Fibroblast of villous mesenchyme (primary cell): ENCODE measurements around the gene CCNT1. TPM values are rescaled to one million over a fixed set of nuclear protein-coding genes. Genes with fewer than 3 reads are reported as not detected.
A peak's percentile ranks its signal among the peaks of the same experiment; 100 is the strongest.
"Not testable (repeated sequence)": the region's sequence is repeated elsewhere in the genome, so short reads cannot be mapped to it uniquely, and the experiment has no call there.

Experiments used
- DNase-seq: peaks from one replicate; pipeline ENCODE4 v3.0.0-alpha.2; 2010; ENCODE audit warnings: low read depth
- H3K4me3 ChIP-seq: 2 replicates; pipeline ENCODE4 v1.5.1; 2011; ENCODE audit warnings: low read depth, mild to moderate bottlenecking, low read length
- total RNA-seq: library from RNA; depleted of rRNA; stranded (reverse); fragments of >200 nt; gene quantifications from 2 replicates; pipeline ENCODE4 v1.2.3, GENCODE V29; 2012
- TF ChIP-seq, protein P1 (sequence below): IDR thresholded peaks from 2 replicates; pipeline ENCODE4 v1.5.1; 2012; ENCODE audit warnings: low read depth, mild to moderate bottlenecking, low read length; ENCODE audit not compliant: insufficient read depth

Gene CCNT1
- total RNA-seq, 1 donor: 46.6 TPM

DNA sequence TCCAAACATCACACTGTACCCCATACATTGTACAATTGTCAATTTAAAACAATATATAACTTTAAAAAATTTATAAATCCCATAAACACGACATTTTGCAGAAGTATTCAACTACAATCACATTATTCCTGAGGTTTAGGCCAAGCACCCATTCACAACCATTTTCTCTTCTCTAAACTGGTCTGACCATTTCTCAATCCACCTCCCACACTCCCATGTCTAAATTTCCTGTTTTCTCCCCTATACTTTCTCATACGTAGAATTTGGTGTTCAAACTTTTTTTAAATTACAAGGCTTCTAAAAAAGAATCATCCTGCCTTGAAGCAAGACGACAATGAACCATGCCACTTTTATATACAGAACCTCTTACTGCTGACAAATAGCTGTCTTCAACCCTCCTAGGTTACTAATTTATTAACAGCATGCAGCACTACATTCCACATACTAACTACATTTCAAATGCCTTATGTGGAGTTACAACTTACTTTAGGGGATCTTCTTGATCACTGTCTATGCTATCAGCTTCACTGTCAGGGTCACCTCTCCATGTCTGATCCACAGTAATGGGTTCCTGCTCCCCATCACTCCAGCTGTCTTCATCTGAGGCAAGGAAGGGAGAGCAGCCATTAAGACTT, 37.8 kb downstream of the CCNT1 start:
- TF ChIP-seq, protein P1, sequence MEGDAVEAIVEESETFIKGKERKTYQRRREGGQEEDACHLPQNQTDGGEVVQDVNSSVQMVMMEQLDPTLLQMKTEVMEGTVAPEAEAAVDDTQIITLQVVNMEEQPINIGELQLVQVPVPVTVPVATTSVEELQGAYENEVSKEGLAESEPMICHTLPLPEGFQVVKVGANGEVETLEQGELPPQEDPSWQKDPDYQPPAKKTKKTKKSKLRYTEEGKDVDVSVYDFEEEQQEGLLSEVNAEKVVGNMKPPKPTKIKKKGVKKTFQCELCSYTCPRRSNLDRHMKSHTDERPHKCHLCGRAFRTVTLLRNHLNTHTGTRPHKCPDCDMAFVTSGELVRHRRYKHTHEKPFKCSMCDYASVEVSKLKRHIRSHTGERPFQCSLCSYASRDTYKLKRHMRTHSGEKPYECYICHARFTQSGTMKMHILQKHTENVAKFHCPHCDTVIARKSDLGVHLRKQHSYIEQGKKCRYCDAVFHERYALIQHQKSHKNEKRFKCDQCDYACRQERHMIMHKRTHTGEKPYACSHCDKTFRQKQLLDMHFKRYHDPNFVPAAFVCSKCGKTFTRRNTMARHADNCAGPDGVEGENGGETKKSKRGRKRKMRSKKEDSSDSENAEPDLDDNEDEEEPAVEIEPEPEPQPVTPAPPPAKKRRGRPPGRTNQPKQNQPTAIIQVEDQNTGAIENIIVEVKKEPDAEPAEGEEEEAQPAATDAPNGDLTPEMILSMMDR: no peak
- H3K4me3 ChIP-seq: peak overlapping the region; percentile 5
- DNase-seq: no peak

DNA sequence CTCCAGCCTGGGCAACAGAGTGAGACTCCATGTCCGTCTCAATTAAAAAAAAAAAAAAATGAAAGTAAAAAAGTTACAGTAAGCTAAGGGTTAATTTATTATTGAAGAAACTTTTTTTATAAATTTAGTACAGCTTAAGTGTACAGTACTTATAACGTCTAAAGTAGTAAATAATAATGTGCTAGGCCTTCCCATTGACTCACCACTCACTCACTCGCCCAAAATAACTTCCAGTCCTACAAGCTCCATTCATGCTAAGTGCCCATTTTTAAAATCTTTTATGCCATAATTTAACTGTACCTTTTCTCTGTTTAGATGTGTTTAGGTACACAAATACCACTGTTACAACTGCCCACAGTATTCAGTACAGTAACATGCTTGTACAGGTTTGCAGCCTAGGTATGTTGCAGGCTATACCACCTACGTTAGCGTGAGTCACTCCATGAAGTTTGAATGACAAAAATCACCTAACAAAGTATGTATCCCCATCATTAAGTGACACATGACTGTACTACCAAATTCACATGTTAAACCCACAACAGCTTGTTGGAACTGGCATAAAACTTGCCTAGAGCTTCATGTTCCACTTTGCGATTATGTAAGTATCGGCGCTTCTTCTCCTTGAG, 45.2 kb downstream of the CCNT1 start:
- TF ChIP-seq, protein P1: no peak
- no peak overlapping the region for H3K4me3 ChIP-seq
- DNase-seq: no peak

- TF ChIP-seq, protein P1: no peak
- H3K4me3 ChIP-seq: no peak overlapping the region
- DNase-seq: no peak
Observed at GRCh38 chr12:48668996-48669395, 47.5 kb downstream of the CCNT1 start.

GRCh38 chr12:48659863-48660262, 56.6 kb downstream of the CCNT1 start:
- TF ChIP-seq, protein P1: no peak
- no peak overlapping the region for H3K4me3 ChIP-seq
- DNase-seq: no peak

DNA sequence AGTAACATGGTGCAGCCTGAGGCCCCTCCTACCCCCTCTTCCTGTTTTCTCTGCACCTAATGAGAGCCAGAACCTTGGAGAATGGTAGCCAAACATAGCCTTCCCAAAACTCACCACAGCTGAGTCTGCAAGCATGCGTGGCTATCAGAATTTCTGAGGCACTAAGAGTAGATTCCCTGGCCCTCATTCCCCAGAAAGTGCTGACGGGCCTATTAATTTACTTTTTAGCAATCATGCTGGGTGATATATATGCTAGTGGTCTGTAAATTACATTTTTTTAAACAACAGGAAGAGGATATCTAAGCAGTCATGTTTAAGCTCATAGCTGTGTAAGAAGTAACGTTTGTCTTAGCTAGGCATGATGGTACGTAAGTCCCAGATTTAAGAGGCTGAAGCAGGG, 64.8 kb downstream of the CCNT1 start:
- TF ChIP-seq, protein P1: no peak
- no peak overlapping the region for H3K4me3 ChIP-seq
- DNase-seq: no peak

DNA sequence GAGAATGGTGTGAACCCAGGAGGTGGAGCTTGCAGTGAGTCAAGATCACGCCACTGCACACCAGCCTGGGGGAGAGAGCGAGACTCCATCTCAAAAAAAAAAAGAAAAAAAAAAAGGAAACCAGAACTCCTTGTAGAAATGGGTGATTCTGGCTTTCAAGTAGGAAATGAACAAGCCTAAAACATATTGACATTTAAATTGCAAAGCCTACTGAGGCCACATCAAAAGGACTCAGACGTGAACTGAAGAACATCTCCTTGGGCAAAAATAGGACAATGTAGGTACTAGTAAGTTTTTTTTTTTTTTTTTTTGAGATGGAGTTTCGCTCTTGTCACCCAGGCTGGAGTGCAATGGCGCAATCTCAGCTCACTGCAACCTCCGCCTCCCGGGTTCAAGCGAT, 71.2 kb downstream of the CCNT1 start:
- not testable (repeated sequence) for DNase-seq, H3K4me3 ChIP-seq

GRCh38 chr12:48643011-48643410, 73.5 kb downstream of the CCNT1 start:
- TF ChIP-seq, protein P1: no peak
- DNase-seq: no peak

DNA sequence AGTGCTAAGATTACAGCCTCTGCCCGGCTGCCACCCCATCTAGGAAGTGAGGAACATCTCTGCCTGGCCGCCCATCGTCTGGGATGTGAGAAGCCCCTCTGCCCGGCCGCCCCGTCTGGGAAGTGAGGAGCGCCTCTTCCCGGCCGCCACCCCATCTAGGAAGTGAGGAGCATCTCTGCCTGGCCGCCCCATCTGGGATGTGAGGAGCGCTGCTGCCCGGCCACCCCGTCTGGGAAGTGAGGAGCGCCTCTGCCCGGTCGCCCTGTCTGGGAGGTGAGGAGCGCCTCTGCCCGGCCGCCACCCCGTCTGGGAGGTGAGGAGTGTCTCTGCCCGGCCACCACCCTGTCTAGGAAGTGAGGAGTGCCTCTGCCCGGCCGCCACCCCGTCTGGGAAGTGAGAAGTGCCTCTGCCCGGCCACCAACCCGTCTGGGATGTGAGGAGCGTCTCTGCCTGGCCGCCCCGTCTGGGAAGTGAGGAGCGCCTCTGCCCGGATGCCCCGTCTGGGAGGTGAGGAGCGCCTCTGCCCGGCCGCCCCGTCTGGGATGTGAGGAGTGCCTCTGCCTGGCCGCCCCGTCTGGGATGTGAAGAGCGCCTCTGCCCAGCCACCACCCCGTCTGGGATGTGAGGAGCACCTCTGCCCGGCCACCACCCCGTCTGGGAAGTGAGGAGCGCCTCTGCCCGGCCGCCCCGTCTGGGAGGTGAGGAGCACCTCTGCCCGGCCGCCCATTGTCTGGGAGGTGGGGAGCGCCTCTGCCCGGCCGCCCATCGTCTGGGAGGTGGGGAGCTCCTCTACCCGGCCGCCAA, 74.6 kb downstream of the CCNT1 start:
- not testable (repeated sequence) for DNase-seq, H3K4me3 ChIP-seq

More at GRCh38 chr12:48643011-48643410, 73.5 kb downstream of the CCNT1 start:
- H3K4me3 ChIP-seq: no peak overlapping the region
